Testis (tissue), 3 donors: ENCODE data around the gene NINL. TPM values are rescaled to one million over a fixed set of nuclear protein-coding genes. Genes with fewer than 3 reads are reported as not detected.

ENCODE experiments used
- DNase-seq: peaks from one replicate; pipeline ENCODE4 v3.0.0-alpha.2; 2019
- H3K27ac ChIP-seq, 2 donors: fragments of 200-600 bp; sonication (generic); one replicate each; pipeline ENCODE4 v1.5.1; 2019
- H3K27me3 ChIP-seq: fragments of 200-600 bp; sonication (generic); one replicate; pipeline ENCODE4 v1.5.1; 2019
- H3K36me3 ChIP-seq: fragments of 200-600 bp; sonication (generic); one replicate; pipeline ENCODE4 v1.5.1; 2017; ENCODE audit warnings: low read depth; ENCODE audit errors: missing control alignments
- H3K4me1 ChIP-seq: fragments of 200-600 bp; sonication (generic); one replicate; pipeline ENCODE4 v1.5.1; 2019
- H3K4me3 ChIP-seq, 2 donors: fragments of 200-600 bp; sonication (generic); one replicate each; pipeline ENCODE4 v1.5.1; 2017 to 2019
- H3K9me3 ChIP-seq: fragments of 200-600 bp; sonication (generic); one replicate; pipeline ENCODE4 v1.5.1; 2017
- CTCF ChIP-seq, 3 experiments: fragments of 450-650 bp in 2 of 3; fragments of 200-600 bp in 1 of 3; sonication (generic) in 1 of 3; IDR thresholded peaks; one replicate each; pipeline ENCODE4 v1.5.1; 2016 to 2019; ENCODE audit warnings: antibody characterized with exemption in 3 of 3, mild to moderate bottlenecking in 2 of 3, moderate library complexity in 1 of 3
- POLR2A ChIP-seq: fragments of 450-650 bp; IDR thresholded peaks from one replicate; pipeline ENCODE4 v1.6.1; 2017; ENCODE audit warnings: antibody characterized with exemption, mild to moderate bottlenecking, moderate library complexity
- WGBS, 2 donors: methylation state at CpG; one replicate each; pipeline ENCODE4 v1.1.5; 2018; 5-methylcytosine and 5-hydroxymethylcytosine counted together
- intact Hi-C: fragments of 100-400 bp; cut with DNase I; formaldehyde crosslinking; loops from one replicate; pipeline ENCODE4 v1.15.1; 2023; ENCODE audit warnings: low total_unique reads
- polyA plus RNA-seq: library from polyadenylated mRNA; stranded (reverse); fragments of 350-450 nt; fragmentation: Illumina TruSeq; extraction: RNeasy Lipid Tissue Mini Kit (QIAGEN cat#74804); gene quantifications from one replicate; pipeline ENCODE4 v1.2.3, GENCODE V29; 2014; ENCODE audit warnings: low read depth, low replicate concordance; ENCODE audit not compliant: insufficient read depth
- total RNA-seq, 2 donors: library from RNA; depleted of rRNA; stranded (reverse); fragments of >200 nt; gene quantifications; one replicate each; pipeline ENCODE4 v1.2.3, GENCODE V29; 2016

Gene NINL
- total and polyA plus RNA-seq, 3 donors from 2014 or later, result 17.9 to 33.4 (median 32.8) TPM

- DNase-seq, result no peak
- H3K4me3 ChIP-seq, result no peak overlapping the region
- WGBS, 2 donors, result 95 to 98% methylated on average over 2 of the region's 2 CpGs
- intact Hi-C loops, result no loop called here
- no peaks in the 10 kb centered on the region for H3K36me3 ChIP-seq
- H3K27me3 ChIP-seq, result no peaks in the 10 kb centered on the region
- H3K4me1 ChIP-seq, result no peaks in the 10 kb centered on the region
- no peak overlapping the region for H3K27ac ChIP-seq
- TF ChIP-seq CTCF (IDR thresholded peaks at IDR 0.05) (no peak), POLR2A (no peak)
- H3K9me3 ChIP-seq, result no peaks in the 10 kb centered on the region
Observed at GRCh38 chr20:25514195-25514594, 71.1 kb downstream of the NINL start.

- no peak for TF ChIP-seq CTCF (IDR thresholded peaks at IDR 0.05)
- no peaks in the 10 kb centered on the region for H3K36me3 ChIP-seq
- no peaks in the 10 kb centered on the region for H3K27me3 ChIP-seq
- no peak overlapping the region for H3K27ac ChIP-seq
- no peaks in the 10 kb centered on the region for H3K9me3 ChIP-seq
- no peak overlapping the region for H3K4me3 ChIP-seq
- intact Hi-C loops, result no loop called here
- no peaks in the 10 kb centered on the region for H3K4me1 ChIP-seq
- no peak for DNase-seq
- WGBS, 2 donors, result 80 to 92% methylated on average over 7 to 12 of the region's 12 CpGs
Observed at GRCh38 chr20:25512709-25513108, 72.6 kb downstream of the NINL start.

GRCh38 chr20:25511183-25511582 is 74.1 kb downstream of the NINL start:
- no peak overlapping the region for H3K27ac ChIP-seq
- no peaks in the 10 kb centered on the region for H3K4me1 ChIP-seq
- H3K27me3 ChIP-seq, result no peaks in the 10 kb centered on the region
- intact Hi-C loops, result no loop called here
- 97 to 99% methylated on average over 10 of the region's 10 CpGs for WGBS, 2 donors
- TF ChIP-seq POLR2A (no peak), CTCF (IDR thresholded peaks at IDR 0.05) (no peak)
- no peak overlapping the region for H3K4me3 ChIP-seq
- H3K9me3 ChIP-seq, result no peaks in the 10 kb centered on the region
- DNase-seq, result no peak
- no peaks in the 10 kb centered on the region for H3K36me3 ChIP-seq

GRCh38 chr20:25510721-25511120 is 74.6 kb downstream of the NINL start:
- Histone ChIP-seq H3K36me3 (no peaks in the 10 kb centered on the region), H3K27ac (no peak overlapping the region), H3K4me3 (no peak overlapping the region), H3K4me1 (no peaks in the 10 kb centered on the region), H3K27me3 (no peaks in the 10 kb centered on the region), H3K9me3 (no peaks in the 10 kb centered on the region)
- DNase-seq, result no peak
- TF ChIP-seq POLR2A (no peak), CTCF (IDR thresholded peaks at IDR 0.05) (no peak)
- intact Hi-C loops, result no loop called here
- 91 to 92% methylated on average over 7 of the region's 7 CpGs for WGBS, 2 donors

DNA sequence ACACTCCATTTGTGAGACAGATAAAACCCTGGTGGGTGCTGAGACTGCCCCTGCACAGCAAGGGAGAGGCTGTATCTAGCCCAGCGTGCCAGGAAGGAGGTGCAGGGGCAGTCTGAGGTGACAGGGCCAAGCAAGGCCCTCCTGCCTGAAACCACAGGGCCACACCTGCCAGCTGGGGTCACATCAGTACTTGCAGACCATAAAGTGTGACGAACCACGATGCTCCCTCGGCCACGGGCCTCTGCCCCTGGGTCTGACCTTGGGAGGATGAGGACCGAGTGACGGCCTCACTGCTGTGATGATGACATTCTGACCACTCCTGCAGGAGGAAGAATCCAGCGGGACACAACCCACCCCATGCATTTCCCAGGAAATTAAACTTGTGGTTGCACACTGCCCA is 75.1 kb downstream of the NINL start:
- Histone ChIP-seq H3K27me3 (no peaks in the 10 kb centered on the region), H3K27ac (no peak overlapping the region), H3K4me1 (no peaks in the 10 kb centered on the region), H3K36me3 (no peaks in the 10 kb centered on the region), H3K9me3 (no peaks in the 10 kb centered on the region), H3K4me3 (no peak overlapping the region)
- DNase-seq, result no peak
- TF ChIP-seq CTCF (IDR thresholded peaks at IDR 0.05) (no peak), POLR2A (no peak)
- 97 to 100% methylated on average over 1 to 8 of the region's 8 CpGs for WGBS, 2 donors
- intact Hi-C loops, result no loop called here
